Measurements from ENCODE around the gene HAND1.

GRCh38 chr5:154485096-154485491 lies 7.1 kb upstream of the HAND1 start:
- no peak for TF ChIP-seq CTCF (IDR thresholded peaks at IDR 0.05)
- no peak for TF ChIP-seq EP300 (IDR thresholded peaks at IDR 0.05)
- no peak for TF ChIP-seq POLR2A (IDR thresholded peaks at IDR 0.05)
- TF ChIP-seq POLR2AphosphoS5 (IDR thresholded peaks at IDR 0.05), result no peak
